Measurements from ENCODE around the gene ICAM1. TPM values are rescaled to one million over a fixed set of nuclear protein-coding genes. Genes with fewer than 3 reads are reported as not detected.

The ICAM1 gene
- total and polyA plus RNA-seq, 2 of the 13 experiments (the other 11 are each of a cell fraction or from before 2014, with no cell fraction given), result 37.9 to 98.4 TPM

DNA sequence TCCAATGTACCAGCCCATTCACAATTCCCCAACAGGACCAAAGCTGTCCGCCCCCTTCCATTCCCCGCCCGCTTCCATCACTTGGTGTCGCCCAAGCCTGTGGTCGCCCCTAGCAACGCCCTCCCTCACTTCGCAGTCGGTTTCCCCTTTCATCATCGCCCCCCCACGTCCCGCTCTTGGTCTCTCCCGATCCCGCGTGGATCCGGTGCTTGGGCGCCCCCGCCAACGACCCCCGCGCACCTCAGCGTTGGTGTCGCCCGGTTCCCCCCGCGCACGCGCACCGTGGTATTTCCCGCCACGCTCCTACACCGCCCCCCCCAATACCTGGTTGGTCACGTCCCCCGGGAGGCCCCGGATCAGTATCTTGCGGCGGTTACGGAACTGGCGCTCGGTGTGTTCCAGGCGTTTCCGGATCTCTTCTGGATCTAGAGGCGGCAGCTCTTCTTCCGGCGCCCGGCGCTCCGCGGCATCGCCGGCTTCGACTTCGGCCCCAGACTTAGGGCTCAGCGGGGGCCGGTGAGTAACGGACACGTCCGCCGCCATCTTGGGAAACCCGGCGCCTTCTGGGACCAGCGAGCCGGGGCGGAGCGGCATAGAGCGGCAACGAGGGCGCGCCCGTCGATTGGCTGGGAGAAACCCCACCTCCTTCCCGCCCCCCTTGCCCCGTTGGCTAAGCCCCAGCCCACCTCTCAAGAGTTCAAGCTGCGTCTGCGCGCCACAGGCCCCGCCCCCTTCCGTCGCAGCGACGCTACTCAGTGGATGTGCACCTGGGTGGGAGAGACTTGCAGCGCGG lies 62.2 kb downstream of the ICAM1 start, which contains the start of gene RAVER1 (continued):
- TF ChIP-seq, protein P1, sequence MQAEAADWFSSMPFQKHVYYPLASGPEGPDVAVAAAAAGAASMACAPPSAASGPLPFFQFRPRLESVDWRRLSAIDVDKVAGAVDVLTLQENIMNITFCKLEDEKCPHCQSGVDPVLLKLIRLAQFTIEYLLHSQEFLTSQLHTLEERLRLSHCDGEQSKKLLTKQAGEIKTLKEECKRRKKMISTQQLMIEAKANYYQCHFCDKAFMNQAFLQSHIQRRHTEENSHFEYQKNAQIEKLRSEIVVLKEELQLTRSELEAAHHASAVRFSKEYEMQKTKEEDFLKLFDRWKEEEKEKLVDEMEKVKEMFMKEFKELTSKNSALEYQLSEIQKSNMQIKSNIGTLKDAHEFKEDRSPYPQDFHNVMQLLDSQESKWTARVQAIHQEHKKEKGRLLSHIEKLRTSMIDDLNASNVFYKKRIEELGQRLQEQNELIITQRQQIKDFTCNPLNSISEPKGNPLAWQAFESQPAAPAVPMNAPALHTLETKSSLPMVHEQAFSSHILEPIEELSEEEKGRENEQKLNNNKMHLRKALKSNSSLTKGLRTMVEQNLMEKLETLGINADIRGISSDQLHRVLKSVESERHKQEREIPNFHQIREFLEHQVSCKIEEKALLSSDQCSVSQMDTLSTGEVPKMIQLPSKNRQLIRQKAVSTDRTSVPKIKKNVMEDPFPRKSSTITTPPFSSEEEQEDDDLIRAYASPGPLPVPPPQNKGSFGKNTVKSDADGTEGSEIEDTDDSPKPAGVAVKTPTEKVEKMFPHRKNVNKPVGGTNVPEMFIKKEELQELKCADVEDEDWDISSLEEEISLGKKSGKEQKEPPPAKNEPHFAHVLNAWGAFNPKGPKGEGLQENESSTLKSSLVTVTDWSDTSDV (CRISPR knock-in tag; IDR thresholded peaks at IDR 0.05), result peak; percentile 41; the same call in 1 of the 2 replicates
- TF ChIP-seq ISL2 (CRISPR knock-in tag; IDR thresholded peaks at IDR 0.05), result peak; percentile 51; the same call in 1 of the 2 replicates
- TF ChIP-seq, protein P2, sequence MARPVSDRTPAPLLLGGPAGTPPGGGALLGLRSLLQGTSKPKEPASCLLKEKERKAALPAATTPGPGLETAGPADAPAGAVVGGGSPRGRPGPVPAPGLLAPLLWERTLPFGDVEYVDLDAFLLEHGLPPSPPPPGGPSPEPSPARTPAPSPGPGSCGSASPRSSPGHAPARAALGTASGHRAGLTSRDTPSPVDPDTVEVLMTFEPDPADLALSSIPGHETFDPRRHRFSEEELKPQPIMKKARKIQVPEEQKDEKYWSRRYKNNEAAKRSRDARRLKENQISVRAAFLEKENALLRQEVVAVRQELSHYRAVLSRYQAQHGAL (CRISPR knock-in tag; IDR thresholded peaks at IDR 0.05; ENCODE audit: not compliant biosample characterization), result no peak
- TF ChIP-seq NKX3-1 (CRISPR knock-in tag; IDR thresholded peaks at IDR 0.05), result no peak
- TF ChIP-seq REL (CRISPR knock-in tag; conservative IDR thresholded peaks at IDR 0.05), result no peak
- TF ChIP-seq BRD4 (CRISPR knock-in tag; IDR thresholded peaks at IDR 0.05), result no peak
- no peak for TF ChIP-seq SRSF4 (IDR thresholded peaks at IDR 0.05; ENCODE audit: low read depth, low read length, poor library complexity, severe bottlenecking)
- TF ChIP-seq NFYC (CRISPR knock-in tag; IDR thresholded peaks at IDR 0.05), result peak; percentile 80
- no peak for TF ChIP-seq SUZ12 (IDR thresholded peaks at IDR 0.05; ENCODE audit: low read depth, low read length)
- peak; percentile 78 for TF ChIP-seq ZNF350 (CRISPR knock-in tag; IDR thresholded peaks at IDR 0.05; ENCODE audit: borderline replicate concordance, low read depth)
- no peak; the same call in 1 of the 2 replicates for TF ChIP-seq PAWR (CRISPR knock-in tag; IDR thresholded peaks at IDR 0.05; ENCODE audit: borderline replicate concordance)
- TF ChIP-seq CREM (IDR thresholded peaks at IDR 0.05), result peak; percentile 49; the same call in 1 of the 2 replicates
- TF ChIP-seq CREM (CRISPR knock-in tag; IDR thresholded peaks at IDR 0.05), result no peak
- 0 out of 2 replicates have a peak, but pooled peaks have one; percentile 83 for TF ChIP-seq ZNF761 (CRISPR knock-in tag; conservative IDR thresholded peaks at IDR 0.05)
- peak; percentile 66; the same call in 1 of the 2 replicates for TF ChIP-seq ZNF34 (CRISPR knock-in tag; IDR thresholded peaks at IDR 0.05; ENCODE audit: borderline replicate concordance)
- peak; percentile 91; the same call in 1 of the 2 replicates for TF ChIP-seq KLF11 (CRISPR knock-in tag; IDR thresholded peaks at IDR 0.05)
- TF ChIP-seq PHB2 (IDR thresholded peaks at IDR 0.05; ENCODE audit: partially characterized antibody), result no peak
- TF ChIP-seq KDM1A (CRISPR knock-in tag; IDR thresholded peaks at IDR 0.05), result no peak
- TF ChIP-seq MYC (CRISPR knock-in tag; IDR thresholded peaks at IDR 0.05; ENCODE audit: borderline replicate concordance), result peak; percentile 76
- TF ChIP-seq ZNF543 (CRISPR knock-in tag; IDR thresholded peaks at IDR 0.05), result peak; percentile 86; the same call in 1 of the 2 replicates
- TF ChIP-seq FOXK1 (CRISPR knock-in tag; IDR thresholded peaks at IDR 0.05; ENCODE audit: borderline replicate concordance, low read depth), result no peak
- no peak for TF ChIP-seq NFIC (IDR thresholded peaks at IDR 0.05; ENCODE audit: low read length)
- TF ChIP-seq UBTF (CRISPR knock-in tag; IDR thresholded peaks at IDR 0.05), result peak; percentile 69

Data from HepG2 (cell line).